Activated CD4-positive, alpha-beta T cell treated with anti-CD3 and anti-CD28 coated beads, Interleukin-2, amount 10 ng/mL, durations not matched to agents 24 days and 14 days (primary cell): ENCODE data around the gene NFKBIE. TPM values are rescaled to one million over a fixed set of nuclear protein-coding genes. Genes with fewer than 3 reads are reported as not detected.

Source experiments
- DNase-seq: peaks from one replicate; pipeline ENCODE4 v3.0.0; 2022
- H3K27ac Mint-ChIP-seq: one replicate; pipeline ENCODE4 v1.8.0; 2022; ENCODE audit warnings: mild to moderate bottlenecking, mixed read lengths
- H3K27me3 Mint-ChIP-seq: one replicate; pipeline ENCODE4 v1.8.0; 2022; ENCODE audit warnings: mixed read lengths
- H3K36me3 Mint-ChIP-seq: one replicate; pipeline ENCODE4 v1.8.0; 2022; ENCODE audit warnings: low read depth, mild to moderate bottlenecking, mixed read lengths
- H3K4me1 Mint-ChIP-seq: one replicate; pipeline ENCODE4 v1.8.0; 2021; ENCODE audit warnings: mixed read lengths
- H3K4me3 Mint-ChIP-seq: one replicate; pipeline ENCODE4 v1.8.0; 2022; ENCODE audit warnings: mild to moderate bottlenecking, moderate library complexity, mixed read lengths
- H3K9me3 Mint-ChIP-seq: one replicate; pipeline ENCODE4 v1.8.0; 2021; ENCODE audit warnings: mixed read lengths
- intact Hi-C: fragments of 100-400 bp; cut with micrococcal nuclease; formaldehyde crosslinking; loops from one replicate; pipeline ENCODE4 v1.15.1; 2023
- total RNA-seq: library from RNA; stranded (reverse); gene quantifications from 2 replicates; pipeline ENCODE4 v1.2.3, GENCODE V29; 2022

NFKBIE gene
- total RNA-seq, 1 donor from 2014 or later = 28.2 TPM

DNA sequence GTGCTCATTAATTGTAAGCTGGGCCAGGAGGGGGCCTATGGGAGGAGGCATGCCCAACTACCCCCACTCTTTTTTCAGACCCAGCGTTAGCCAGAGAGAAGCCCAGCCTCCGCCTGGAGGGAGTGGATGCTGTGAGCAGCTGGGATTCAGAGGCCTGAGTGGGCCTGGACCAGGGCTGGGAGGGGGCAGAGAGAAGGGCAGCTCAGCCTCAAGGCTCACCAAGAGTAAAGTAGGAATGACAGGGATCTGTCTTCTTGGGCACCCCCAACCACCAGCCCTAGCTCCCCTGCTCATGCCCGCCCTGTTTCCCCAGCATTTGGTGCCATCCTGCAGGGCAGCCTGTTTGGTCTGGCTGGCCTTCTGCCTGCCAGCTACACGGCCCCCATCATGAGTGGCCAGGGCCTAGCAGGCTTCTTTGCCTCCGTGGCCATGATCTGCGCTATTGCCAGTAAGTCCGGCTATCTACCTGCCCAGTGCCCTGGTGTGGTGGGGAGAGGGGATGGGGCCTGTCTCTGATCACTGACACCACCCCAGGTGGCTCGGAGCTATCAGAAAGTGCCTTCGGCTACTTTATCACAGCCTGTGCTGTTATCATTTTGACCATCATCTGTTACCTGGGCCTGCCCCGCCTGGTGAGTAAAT lies 35.2 kb downstream of the NFKBIE start:
- no peaks in the 10 kb centered on the region for H3K9me3 Mint-ChIP-seq
- peaks cover 45% of the 10 kb centered on the region for H3K36me3 Mint-ChIP-seq
- peaks cover 16% of the 10 kb centered on the region for H3K4me1 Mint-ChIP-seq
- no peak overlapping the region for H3K27ac Mint-ChIP-seq
- intact Hi-C loops = no loop called here
- no peaks in the 10 kb centered on the region for H3K27me3 Mint-ChIP-seq
- DNase-seq = no peak
- no peak overlapping the region for H3K4me3 Mint-ChIP-seq

DNA sequence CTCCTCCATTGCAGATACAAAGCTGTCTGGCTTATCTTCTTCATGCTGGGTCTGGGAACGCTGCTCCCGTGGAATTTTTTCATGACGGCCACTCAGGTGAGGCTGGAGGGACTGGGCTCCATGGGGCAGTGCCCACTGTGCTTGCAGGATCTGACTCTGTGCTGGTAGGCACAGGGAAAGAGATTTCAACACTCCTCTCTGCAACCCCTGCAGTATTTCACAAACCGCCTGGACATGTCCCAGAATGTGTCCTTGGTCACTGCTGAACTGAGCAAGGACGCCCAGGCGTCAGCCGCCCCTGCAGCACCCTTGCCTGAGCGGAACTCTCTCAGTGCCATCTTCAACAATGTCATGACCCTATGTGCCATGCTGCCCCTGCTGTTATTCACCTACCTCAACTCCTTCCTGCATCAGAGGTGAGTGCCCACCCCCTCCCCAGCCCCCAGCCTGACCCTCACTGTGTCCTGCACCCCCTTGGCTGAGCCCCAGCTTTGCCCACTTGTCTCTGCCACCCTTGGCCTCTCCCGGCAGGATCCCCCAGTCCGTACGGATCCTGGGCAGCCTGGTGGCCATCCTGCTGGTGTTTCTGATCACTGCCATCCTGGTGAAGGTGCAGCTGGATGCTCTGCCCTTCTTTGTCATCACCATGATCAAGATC lies 35.8 kb downstream of the NFKBIE start:
- Mint-ChIP-seq H3K9me3 (no peaks in the 10 kb centered on the region), H3K4me3 (no peak overlapping the region), H3K36me3 (peaks cover 44% of the 10 kb centered on the region), H3K27ac (no peak overlapping the region), H3K27me3 (no peaks in the 10 kb centered on the region), H3K4me1 (peaks cover 22% of the 10 kb centered on the region)
- DNase-seq = no peak
- intact Hi-C loops = no loop called here

DNA sequence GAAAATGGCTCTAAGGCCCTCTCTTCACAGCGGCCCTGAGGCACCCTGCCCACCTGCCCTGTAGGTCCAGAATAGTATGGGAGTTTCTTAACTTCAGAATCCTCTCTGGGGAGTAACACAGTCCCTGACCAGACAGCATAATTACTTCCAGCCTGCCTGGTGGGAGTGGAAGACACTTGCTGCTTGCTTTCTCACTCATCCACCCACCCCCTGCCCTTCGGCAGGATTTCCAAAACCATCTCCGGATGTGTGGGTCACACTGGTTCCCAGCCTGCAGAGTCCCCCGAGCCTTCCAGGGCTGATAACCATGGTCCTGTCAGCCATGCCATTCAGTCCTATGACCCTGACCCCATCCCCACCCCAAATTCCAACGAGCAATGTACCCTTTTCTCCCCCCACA lies 36.5 kb downstream of the NFKBIE start:
- Mint-ChIP-seq H3K27ac (no peak overlapping the region), H3K4me1 (peaks cover 29% of the 10 kb centered on the region), H3K9me3 (no peaks in the 10 kb centered on the region), H3K27me3 (no peaks in the 10 kb centered on the region), H3K36me3 (peaks cover 38% of the 10 kb centered on the region), H3K4me3 (no peak overlapping the region)
- intact Hi-C loops = no loop called here
- peak; percentile 54 for DNase-seq

DNA sequence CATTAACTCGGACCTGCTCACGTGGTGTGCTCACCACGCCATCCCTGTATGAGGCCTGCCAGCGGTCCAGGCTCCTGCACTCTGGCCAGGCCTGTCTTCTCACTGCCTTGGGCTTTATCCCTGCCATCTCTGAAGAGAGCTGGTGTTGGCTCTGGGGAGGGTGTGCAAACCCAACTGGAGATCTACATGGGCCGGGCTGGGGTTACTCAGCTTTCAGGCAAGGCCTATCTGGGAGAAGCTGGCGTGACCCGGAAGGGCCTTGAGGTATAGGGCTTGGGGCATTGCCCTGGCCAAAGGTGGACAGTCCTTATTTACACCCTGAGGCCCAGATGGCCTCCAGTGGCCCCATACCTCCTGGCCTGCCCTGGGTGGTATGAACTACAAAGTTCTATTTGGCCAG lies 36.9 kb downstream of the NFKBIE start:
- no peaks in the 10 kb centered on the region for H3K27me3 Mint-ChIP-seq
- H3K36me3 Mint-ChIP-seq = peaks cover 34% of the 10 kb centered on the region
- no peaks in the 10 kb centered on the region for H3K9me3 Mint-ChIP-seq
- H3K27ac Mint-ChIP-seq = no peak overlapping the region
- no peak overlapping the region for H3K4me3 Mint-ChIP-seq
- intact Hi-C loops = no loop called here
- H3K4me1 Mint-ChIP-seq = peaks cover 25% of the 10 kb centered on the region
- no peak for DNase-seq

DNA sequence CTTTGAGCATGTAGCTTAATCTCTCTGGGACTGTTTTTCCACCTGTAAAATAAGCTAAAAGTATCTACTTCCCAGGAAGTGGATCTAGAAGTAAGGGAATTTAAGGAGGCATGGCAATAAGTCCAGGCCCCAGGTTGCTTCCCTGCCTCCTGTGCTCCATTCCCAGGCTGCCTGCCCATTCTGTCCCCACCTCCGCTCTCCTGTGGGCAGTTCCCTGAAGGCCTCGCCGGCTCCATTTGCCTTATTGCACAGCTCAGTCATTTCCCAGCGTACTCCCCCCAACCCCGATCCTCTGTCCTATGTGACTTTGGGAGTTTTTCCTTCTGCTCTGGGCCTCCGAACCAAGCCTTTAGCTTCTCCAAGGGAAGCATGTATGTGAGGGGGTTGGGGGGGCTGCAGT lies 37.3 kb downstream of the NFKBIE start:
- peaks cover 25% of the 10 kb centered on the region for H3K4me1 Mint-ChIP-seq
- H3K36me3 Mint-ChIP-seq = peaks cover 33% of the 10 kb centered on the region
- H3K4me3 Mint-ChIP-seq = no peak overlapping the region

DNA sequence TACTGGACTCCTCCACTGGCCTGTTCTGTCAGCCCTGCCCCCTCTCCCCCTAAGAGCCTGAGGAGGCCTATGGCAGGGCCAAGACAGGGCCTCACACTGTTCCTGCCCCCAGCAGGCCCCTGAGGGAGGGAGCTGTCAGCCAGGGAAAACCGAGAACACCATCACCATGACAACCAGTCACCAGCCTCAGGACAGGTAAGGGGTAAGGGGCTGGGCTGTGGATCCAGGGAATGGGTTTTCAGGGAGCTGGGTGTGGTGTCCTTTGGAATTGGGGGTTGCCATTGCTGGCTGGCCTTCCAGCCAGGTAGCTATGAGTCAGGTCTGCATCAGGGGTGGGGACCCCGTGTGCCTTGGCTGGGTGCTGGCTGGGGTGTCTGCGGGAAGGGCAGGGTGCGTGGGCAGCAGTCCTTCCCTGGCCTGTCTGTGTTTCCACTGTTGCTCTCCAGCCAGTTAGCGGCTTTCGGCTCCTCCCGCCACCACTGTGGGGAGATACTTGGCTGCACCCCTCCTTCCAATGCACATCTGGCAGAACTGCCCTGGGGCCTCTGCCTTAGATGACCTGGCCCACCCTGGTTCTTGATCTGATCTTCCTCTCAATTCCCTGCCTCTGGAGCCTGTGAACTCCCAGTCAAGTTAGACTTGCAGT lies 38.1 kb downstream of the NFKBIE start:
- peaks cover 3% of the 10 kb centered on the region for H3K27me3 Mint-ChIP-seq
- H3K4me1 Mint-ChIP-seq = peaks cover 29% of the 10 kb centered on the region
- no peak overlapping the region for H3K27ac Mint-ChIP-seq
- no peak overlapping the region for H3K4me3 Mint-ChIP-seq
- DNase-seq = no peak
- H3K36me3 Mint-ChIP-seq = peaks cover 29% of the 10 kb centered on the region
- no peaks in the 10 kb centered on the region for H3K9me3 Mint-ChIP-seq
- intact Hi-C loops = no loop called here

More for the DNA sequence above, 37.3 kb downstream of the NFKBIE start:
- Mint-ChIP-seq H3K9me3 (no peaks in the 10 kb centered on the region), H3K27me3 (no peaks in the 10 kb centered on the region), H3K27ac (no peak overlapping the region)
- intact Hi-C loops = no loop called here
- DNase-seq = no peak

DNA sequence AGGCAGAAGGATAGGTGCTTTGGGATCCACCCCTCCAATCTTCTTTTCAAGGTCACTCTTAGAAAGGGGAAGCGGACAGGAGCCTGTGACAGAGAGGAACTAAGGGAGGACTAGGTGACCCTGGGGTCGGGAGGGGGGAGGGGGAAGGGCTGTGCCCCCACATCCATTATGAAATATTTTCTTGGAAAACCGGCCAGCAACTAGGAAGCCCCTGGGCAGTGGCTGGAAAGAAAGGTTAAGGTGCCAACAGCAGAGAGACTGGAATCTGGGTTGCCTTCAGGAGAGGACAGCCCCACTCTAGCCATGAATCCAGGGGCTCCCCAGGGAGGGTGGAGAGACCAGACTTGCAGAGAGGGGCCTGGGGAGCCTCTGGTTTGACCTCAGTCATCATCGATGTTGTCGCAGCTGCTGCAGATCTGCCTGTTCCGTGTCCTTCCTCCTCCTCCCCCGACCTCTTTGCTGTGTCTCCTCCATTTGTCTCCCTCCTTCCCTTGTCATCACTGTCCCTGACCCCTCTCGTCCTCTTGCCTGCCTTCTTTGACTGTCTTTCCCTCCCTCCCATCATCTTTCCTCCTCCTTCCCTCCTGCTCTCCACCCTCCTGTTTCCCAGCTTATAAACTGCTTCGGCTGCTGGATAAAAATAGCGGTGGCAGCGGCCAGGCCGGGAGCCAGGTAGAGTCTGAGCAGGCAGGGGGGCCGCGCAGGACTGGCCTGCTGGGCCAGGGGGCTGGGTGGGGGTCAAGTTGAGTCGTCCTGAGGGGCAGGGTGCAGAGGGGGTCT lies 38.8 kb downstream of the NFKBIE start:
- intact Hi-C loops = no loop called here
- H3K4me3 Mint-ChIP-seq = no peak overlapping the region
- H3K4me1 Mint-ChIP-seq = peaks cover 36% of the 10 kb centered on the region
- no peak for DNase-seq
- no peaks in the 10 kb centered on the region for H3K9me3 Mint-ChIP-seq
- peaks cover 3% of the 10 kb centered on the region for H3K27me3 Mint-ChIP-seq
- H3K36me3 Mint-ChIP-seq = peaks cover 25% of the 10 kb centered on the region
- H3K27ac Mint-ChIP-seq = no peak overlapping the region

DNA sequence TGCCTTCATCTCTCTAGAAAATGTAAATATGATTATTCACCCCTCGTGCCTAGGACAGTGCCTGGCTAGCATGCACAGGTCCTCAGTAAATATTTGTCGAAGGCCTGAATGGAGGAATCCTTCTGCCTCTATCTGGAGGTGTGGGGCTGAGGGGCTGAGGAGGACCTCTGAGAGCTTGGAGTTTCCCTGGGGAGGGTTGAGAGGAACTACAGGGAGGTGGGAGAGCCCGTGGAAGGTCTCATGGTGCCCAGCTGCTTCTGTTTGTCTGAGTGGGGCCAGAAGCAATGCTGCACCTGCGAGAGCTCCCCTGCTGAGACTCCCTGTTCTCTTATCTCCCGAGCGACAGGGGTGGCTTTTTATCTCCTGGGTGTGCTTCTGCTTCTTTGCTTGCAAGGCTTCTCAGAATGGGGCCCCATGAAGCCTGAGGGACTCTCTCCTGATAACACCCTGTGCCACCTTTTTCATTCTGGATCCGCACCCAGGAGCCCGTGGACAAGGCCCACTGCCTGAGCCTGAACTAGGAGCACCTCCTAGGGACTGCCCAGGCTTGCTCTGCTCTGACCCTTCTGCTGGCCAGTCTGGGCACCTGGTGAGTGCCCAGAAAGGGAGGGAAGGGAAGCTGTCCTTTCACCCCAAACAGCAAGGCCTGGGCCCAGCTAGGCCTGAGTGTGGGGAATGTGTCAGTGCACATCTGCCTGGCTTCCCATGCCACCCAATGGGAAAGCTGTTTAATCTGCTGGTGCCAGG lies 39.6 kb downstream of the NFKBIE start:
- H3K4me3 Mint-ChIP-seq = peak overlapping the region; percentile 21
- DNase-seq = no peak
- H3K4me1 Mint-ChIP-seq = peaks cover 41% of the 10 kb centered on the region
- H3K27me3 Mint-ChIP-seq = peaks cover 3% of the 10 kb centered on the region
- H3K36me3 Mint-ChIP-seq = peaks cover 20% of the 10 kb centered on the region
- no peak overlapping the region for H3K27ac Mint-ChIP-seq
- intact Hi-C loops = no loop called here
- no peaks in the 10 kb centered on the region for H3K9me3 Mint-ChIP-seq

DNA sequence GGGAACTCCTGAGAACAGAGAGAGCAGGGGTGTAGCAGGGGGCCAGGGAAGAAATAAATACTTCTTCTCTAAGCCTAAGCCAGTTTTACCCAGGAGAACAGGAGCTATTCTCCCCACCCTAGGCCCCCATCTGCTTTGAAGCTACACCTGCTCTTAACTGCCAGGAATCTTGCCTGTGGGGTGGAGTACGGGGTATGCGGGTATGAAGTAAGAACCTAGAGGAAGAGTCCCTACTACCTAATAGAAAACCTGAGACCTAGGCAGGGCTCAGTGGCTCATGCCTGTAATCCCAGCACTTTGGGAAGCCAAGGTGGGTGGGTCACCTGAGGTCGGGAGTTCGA lies 40.4 kb downstream of the NFKBIE start:
- intact Hi-C loops = loop anchor here (1.0 to 5.0 kb wide), 3 partner anchors 21 to 112 kb away; no protein-coding TSS in a partner anchor
- Mint-ChIP-seq H3K36me3 (peaks cover 14% of the 10 kb centered on the region), H3K27ac (no peak overlapping the region), H3K4me1 (peaks cover 41% of the 10 kb centered on the region), H3K4me3 (peak overlapping the region; percentile 91), H3K9me3 (no peaks in the 10 kb centered on the region), H3K27me3 (peaks cover 3% of the 10 kb centered on the region)
- no peak for DNase-seq

DNA sequence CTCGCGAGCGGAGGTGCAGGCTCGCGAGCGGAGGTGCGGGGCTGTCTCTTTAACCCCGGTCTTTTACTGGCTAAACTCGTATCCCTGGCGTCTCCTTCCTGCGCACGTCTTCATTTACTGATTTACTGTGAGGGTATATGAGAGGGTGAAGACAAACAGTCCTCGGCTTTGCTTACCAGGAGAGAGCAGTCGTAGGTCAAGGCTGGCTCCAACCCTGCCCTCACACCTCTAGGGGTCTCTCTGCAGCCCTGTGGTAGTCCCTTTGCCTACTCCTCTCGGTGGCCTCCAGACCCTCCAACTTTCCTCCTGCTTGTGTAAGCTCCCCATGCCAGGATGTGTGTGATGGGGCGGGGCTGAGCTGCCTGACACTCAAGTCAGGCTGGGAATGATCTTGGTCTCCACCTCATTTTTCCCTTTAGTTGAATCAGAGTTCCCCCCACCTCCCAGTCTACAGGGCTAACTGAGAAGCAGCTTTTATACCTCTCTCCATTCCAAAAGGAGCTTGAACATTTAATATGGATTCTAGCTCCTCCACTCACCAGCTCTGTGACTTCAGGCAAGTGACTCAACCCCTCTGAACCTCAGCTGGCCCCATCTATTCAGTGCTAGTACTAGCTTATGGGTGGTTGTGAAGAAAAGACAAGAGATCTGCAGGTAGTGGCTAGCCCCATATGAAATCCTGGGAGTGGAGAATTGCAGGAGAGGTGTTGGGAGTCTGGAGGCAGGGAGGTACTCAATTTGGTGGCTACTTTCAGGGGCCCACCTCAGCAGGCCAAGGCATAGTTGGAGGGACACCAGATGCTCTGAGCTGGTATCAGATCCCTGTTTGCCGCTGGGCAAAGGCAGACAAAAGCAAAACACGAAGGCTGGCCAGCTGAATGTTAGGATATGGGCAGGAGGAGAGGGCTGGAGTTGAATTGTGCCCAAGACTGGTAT lies 41.1 kb downstream of the NFKBIE start:
- Mint-ChIP-seq H3K4me3 (peak overlapping the region; percentile 91), H3K27me3 (peaks cover 3% of the 10 kb centered on the region), H3K36me3 (peaks cover 8% of the 10 kb centered on the region), H3K9me3 (no peaks in the 10 kb centered on the region), H3K27ac (peak overlapping the region; percentile 63), H3K4me1 (peaks cover 43% of the 10 kb centered on the region)
- intact Hi-C loops = loop anchor here (1.0 to 5.0 kb wide), 3 partner anchors 22 to 113 kb away; no protein-coding TSS in a partner anchor
- peak; percentile 73 for DNase-seq

DNA sequence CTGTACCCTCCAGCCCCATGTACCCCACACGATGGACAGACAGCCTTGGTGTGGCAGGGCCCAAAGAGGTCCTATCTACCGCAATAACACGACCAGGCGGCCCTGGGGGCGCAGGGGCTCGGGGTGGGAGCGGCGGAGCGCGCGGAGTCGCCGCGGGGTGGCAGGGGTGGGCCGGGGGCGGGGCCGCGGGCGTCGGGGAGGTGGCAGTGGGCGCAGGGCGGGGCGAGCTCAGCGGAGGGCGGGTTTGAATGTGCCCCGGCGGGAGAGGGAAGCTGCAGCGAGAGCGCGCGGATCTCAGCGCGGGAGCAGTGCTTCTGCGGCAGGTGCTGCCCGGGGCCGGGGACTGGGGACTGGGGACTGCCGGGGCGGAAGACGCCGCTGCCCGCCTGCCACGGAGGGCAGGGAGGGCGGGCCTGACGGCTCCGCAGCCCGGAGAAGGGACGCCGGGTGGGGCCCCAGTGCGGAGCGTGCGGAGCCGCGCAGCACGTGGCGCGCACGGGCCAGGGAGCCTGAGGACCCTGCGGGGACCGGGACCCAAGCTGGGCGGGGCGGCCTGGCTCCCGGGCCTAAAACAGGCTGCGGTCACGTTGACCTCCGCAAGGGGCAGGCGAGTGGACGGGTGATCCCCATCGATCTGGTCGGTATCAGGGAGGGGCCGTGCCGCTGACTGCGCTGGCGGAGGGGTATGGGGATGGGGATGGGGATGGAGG lies 41.9 kb downstream of the NFKBIE start, which contains the start of gene SLC29A1:
SLC29A1 (plus strand) TSS at position 277 of the 710 bp plus-strand sequence. CDS start 3,719 bp downstream, outside the sequence.
- peak within 1 kb of the TSS; percentile 91 for H3K4me3 Mint-ChIP-seq
- H3K27ac Mint-ChIP-seq = peak within 1 kb of the TSS; percentile 90
- H3K9me3 Mint-ChIP-seq = no peaks in the 10 kb centered on the region
- H3K36me3 Mint-ChIP-seq = peaks cover 3% of the 10 kb centered on the region
- peaks cover 7% of the 10 kb centered on the region for H3K27me3 Mint-ChIP-seq
- DNase-seq = peak; percentile 94
- intact Hi-C loops = loop anchor here (1.0 to 5.0 kb wide), 5 partner anchors 23 to 114 kb away; partner anchors contain the start of genes MRPL14, SLC35B2 and TMEM63B
- H3K4me1 Mint-ChIP-seq = peaks cover 43% of the 10 kb centered on the region
